Activated naive CD8-positive, alpha-beta T cell treated with anti-CD3 and anti-CD28 coated beads, Interleukin-2, amount 10 ng/mL, durations not matched to agents 7 days and 5 days (primary cell): ENCODE measurements around the gene SLC10A4. TPM values are rescaled to one million over a fixed set of nuclear protein-coding genes. Genes with fewer than 3 reads are reported as not detected.
A peak's percentile ranks its signal among the peaks of the same experiment; 100 is the strongest.

Source experiments
- ATAC-seq: fragments of 150-1000 bp; cut with Tn5 transposase; one replicate; pipeline ENCODE4 v1.10.0; 2021; ENCODE audit warnings: low read depth, moderate library complexity
- POLR2A ChIA-PET: fragments of 350-600 bp; sonication (Branson Sonifier 250); formaldehyde crosslinking; loops from one replicate; lab custom pipeline; 2021; ENCODE audit warnings: antibody characterized with exemption; lab: Charles Lee
- DNase-seq: peaks from one replicate; pipeline ENCODE4 v3.0.0; 2021
- H3K27ac Mint-ChIP-seq: one replicate; pipeline ENCODE4 v1.8.0; 2022; ENCODE audit warnings: mild to moderate bottlenecking, mixed read lengths
- H3K27me3 Mint-ChIP-seq: one replicate; pipeline ENCODE4 v1.8.0; 2022; ENCODE audit warnings: mild to moderate bottlenecking, moderate library complexity, mixed read lengths
- H3K36me3 Mint-ChIP-seq: one replicate; pipeline ENCODE4 v1.8.0; 2021; ENCODE audit warnings: mild to moderate bottlenecking, mixed read lengths
- H3K4me1 Mint-ChIP-seq: one replicate; pipeline ENCODE4 v1.8.0; 2021; ENCODE audit warnings: mixed read lengths
- H3K4me3 Mint-ChIP-seq: one replicate; pipeline ENCODE4 v1.8.0; 2022; ENCODE audit warnings: mild to moderate bottlenecking, moderate library complexity, mixed read lengths
- H3K9me3 Mint-ChIP-seq: one replicate; pipeline ENCODE4 v1.8.0; 2021; ENCODE audit warnings: mixed read lengths
- total RNA-seq, 2 experiments: library from RNA; stranded (reverse); gene quantifications; one replicate each; pipeline ENCODE4 v1.2.3, GENCODE V29; 2021

SLC10A4 gene
- total RNA-seq, 2 experiments from 2014 or later, result 0.17 TPM

DNA sequence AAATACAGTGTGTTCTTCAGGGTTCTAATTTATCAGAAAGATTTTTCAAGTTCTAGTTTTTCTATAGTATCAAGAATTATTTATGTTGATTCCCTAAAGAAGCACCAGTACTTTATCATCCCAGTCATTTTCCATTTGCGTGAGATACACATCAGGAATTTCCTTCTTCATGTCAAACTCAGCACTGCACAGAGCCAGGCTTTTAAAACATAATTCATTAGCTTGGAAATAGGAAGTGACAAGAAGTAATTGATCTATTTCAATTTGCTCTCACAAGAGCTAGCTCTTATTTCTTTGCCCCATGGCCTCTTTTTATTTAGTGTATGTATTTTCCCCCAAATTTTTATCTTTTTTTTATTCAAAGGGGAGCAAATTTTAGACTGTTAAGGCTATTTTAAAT lies 13.0 kb upstream of the SLC10A4 start:
- Mint-ChIP-seq H3K9me3 (no peaks in the 10 kb centered on the region), H3K4me3 (no peak overlapping the region), H3K27ac (no peak overlapping the region), H3K27me3 (peaks cover 14% of the 10 kb centered on the region), H3K4me1 (no peaks in the 10 kb centered on the region), H3K36me3 (no peaks in the 10 kb centered on the region)
- ATAC-seq, result no peak
- DNase-seq, result no peak
- POLR2A ChIA-PET, result no interaction called here

DNA sequence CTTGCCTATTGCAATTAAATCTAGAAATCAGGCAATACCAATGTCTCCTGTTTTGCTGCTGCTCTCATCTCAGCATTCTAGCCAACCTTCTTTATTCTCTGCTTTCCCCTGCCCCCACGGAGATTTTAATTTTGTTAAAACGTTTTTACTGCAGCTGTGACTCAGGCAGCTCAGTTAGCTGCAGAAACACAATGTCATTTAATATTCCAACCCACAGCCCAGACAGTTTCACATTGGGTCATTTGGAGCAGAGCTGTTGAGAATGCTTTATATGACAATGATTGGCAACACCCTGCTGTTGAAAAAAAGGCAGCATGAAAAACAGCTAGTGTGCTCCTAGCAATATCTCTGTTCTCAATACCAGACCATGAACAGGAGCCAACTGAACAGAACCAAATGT lies 12.6 kb upstream of the SLC10A4 start:
- Mint-ChIP-seq H3K4me3 (no peak overlapping the region), H3K36me3 (no peaks in the 10 kb centered on the region), H3K27me3 (peaks cover 16% of the 10 kb centered on the region), H3K27ac (no peak overlapping the region), H3K4me1 (no peaks in the 10 kb centered on the region), H3K9me3 (no peaks in the 10 kb centered on the region)
- no peak for ATAC-seq
- no peak for DNase-seq
- POLR2A ChIA-PET, result no interaction called here

DNA sequence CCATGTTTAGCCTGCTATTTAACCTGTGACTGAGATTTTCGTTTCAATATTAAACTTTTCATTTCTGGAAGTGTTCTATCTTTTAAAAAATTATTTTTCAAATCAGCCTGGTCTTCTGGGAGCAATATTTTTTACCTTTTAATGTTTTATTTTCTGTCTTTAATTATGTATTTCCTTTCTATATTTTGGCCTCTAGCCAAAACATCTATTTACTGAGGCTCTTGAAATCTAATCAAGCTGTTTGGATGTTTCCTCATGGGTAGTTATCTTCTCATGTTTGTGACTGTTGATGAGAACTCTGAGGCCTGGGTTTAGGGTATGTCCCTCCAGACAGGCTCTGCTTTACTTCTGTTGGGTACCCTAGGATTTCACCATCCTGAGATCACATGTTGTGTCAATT lies 10.3 kb upstream of the SLC10A4 start:
- no peaks in the 10 kb centered on the region for H3K9me3 Mint-ChIP-seq
- no peak overlapping the region for H3K27ac Mint-ChIP-seq
- DNase-seq, result no peak
- no peaks in the 10 kb centered on the region for H3K36me3 Mint-ChIP-seq
- peaks cover 23% of the 10 kb centered on the region for H3K27me3 Mint-ChIP-seq
- peaks cover 4% of the 10 kb centered on the region for H3K4me1 Mint-ChIP-seq
- POLR2A ChIA-PET, result no interaction called here
- no peak overlapping the region for H3K4me3 Mint-ChIP-seq
- no peak for ATAC-seq

- no peak for DNase-seq
- POLR2A ChIA-PET, result interaction anchor here (1.0 kb wide), 1 partner anchor 15 kb away, joined by 4 read pairs; the partner anchor contains the start of gene ZAR1
- Mint-ChIP-seq H3K4me3 (no peak overlapping the region), H3K27ac (no peak overlapping the region), H3K4me1 (peaks cover 4% of the 10 kb centered on the region), H3K27me3 (peaks cover 21% of the 10 kb centered on the region), H3K9me3 (no peaks in the 10 kb centered on the region), H3K36me3 (no peaks in the 10 kb centered on the region)
- ATAC-seq, result no peak
These were observed 7.4 kb upstream of the SLC10A4 start for GRCh38 chr4:48475770-48476169.

DNA sequence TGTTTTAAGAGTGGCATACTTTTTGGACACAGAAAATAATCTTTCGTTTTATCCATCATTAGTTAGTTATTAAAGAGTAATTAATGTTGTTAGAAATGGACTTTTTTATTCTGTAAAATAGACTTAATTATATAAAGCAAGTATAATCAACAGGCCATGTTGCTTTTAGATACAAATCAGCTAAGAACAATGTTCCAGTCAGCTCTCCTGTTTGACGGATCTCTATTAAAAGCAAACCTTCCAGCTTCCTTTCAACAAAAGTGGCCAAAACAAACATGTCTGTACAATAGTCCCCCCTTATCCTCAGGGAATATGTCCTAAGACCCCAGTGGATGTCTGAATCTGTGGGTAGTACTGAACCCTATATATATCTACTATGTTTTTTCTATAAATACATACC lies 4.9 kb upstream of the SLC10A4 start:
- Mint-ChIP-seq H3K4me1 (peaks cover 7% of the 10 kb centered on the region), H3K36me3 (no peaks in the 10 kb centered on the region), H3K27me3 (peaks cover 41% of the 10 kb centered on the region), H3K4me3 (no peak overlapping the region), H3K27ac (no peak overlapping the region), H3K9me3 (no peaks in the 10 kb centered on the region)
- ATAC-seq (no peak), DNase-seq (no peak)
- POLR2A ChIA-PET, result no interaction called here

DNA sequence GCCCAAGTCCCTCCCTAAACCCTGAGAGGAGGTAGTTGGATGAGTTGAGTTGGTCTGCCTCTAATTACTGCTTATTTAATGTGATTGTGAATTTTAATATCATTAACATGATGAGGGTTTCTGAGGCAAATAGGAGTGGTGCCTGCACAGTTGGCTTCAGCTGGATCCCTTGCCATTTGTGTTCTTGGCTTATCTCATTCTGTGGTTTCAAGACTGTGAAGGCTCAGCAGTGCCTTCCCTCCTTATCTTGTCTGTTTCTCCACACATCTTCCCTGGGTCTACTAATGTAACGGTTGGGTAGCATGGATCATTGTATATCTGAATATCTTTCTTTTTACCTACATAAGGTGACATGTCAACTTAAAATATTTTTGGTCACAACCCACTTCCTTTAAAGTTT lies 1.6 kb upstream of the SLC10A4 start:
- Mint-ChIP-seq H3K27me3 (peaks cover 55% of the 10 kb centered on the region), H3K9me3 (no peaks in the 10 kb centered on the region), H3K36me3 (no peaks in the 10 kb centered on the region), H3K27ac (no peak overlapping the region), H3K4me3 (no peak overlapping the region), H3K4me1 (peaks cover 17% of the 10 kb centered on the region)
- ATAC-seq (no peak), DNase-seq (no peak)
- POLR2A ChIA-PET, result interaction anchor here (0.5 kb wide), 1 partner anchor 592 kb away, joined by 3 read pairs; no protein-coding TSS in a partner anchor

- Mint-ChIP-seq H3K27ac (no peak overlapping the region), H3K4me3 (peak overlapping the region; percentile 60), H3K9me3 (no peaks in the 10 kb centered on the region), H3K4me1 (peaks cover 14% of the 10 kb centered on the region), H3K36me3 (no peaks in the 10 kb centered on the region), H3K27me3 (peaks cover 72% of the 10 kb centered on the region)
- POLR2A ChIA-PET, result no interaction called here
- ATAC-seq, result peak; percentile 57
- peak; percentile 34 for DNase-seq
These were observed 792 bp downstream of the SLC10A4 start for GRCh38 chr4:48483777-48484493.

DNA sequence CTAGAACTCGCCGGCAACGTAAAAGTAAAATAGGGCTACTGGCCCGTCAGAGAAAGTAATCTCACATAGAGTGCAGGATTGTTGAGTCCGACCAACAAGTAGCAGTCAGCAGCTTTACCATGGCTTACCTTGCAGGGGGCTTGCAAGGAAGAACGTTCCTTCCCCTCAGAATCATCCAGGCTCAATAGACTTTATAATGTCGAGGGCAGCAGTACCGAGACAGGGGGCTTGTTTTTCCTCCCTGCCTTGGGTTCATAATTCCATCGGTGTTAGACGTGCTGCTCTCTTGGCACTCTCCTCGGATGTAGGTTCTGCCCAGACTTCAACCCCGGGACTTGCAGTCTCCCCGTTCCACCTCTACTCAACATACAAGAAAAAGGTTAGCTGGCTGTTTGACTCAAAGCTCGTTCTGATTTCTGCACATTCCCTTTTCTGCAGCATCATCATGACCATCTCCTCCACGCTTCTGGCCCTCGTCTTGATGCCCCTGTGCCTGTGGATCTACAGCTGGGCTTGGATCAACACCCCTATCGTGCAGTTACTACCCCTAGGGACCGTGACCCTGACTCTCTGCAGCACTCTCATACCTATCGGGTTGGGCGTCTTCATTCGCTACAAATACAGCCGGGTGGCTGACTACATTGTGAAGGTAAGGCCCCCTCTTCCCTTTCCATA lies 1.5 kb downstream of the SLC10A4 start:
- H3K9me3 Mint-ChIP-seq, result no peaks in the 10 kb centered on the region
- DNase-seq (no peak), ATAC-seq (no peak)
- H3K4me1 Mint-ChIP-seq, result peaks cover 14% of the 10 kb centered on the region
- peaks cover 78% of the 10 kb centered on the region for H3K27me3 Mint-ChIP-seq
- POLR2A ChIA-PET, result no interaction called here
- H3K27ac Mint-ChIP-seq, result no peak overlapping the region
- H3K4me3 Mint-ChIP-seq, result peak overlapping the region; percentile 60
- H3K36me3 Mint-ChIP-seq, result no peaks in the 10 kb centered on the region

DNA sequence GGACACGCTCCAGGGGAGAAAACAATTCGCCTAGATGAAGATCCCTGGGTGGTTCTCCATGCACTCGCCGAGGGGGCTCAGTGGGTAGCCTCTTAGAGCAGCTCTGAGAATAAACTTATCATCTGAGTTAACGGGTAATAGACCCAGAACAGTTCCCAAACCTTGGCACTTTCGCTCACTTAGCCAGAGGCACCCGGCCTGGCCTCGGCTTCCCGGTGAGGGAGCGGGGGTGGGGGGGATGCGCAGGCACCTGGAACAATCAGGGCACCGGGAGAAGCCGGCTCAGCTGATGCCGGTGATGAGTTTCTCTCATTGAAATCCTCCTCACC lies 6.5 kb downstream of the SLC10A4 start:
- no peaks in the 10 kb centered on the region for H3K36me3 Mint-ChIP-seq
- H3K27ac Mint-ChIP-seq, result no peak overlapping the region

DNA sequence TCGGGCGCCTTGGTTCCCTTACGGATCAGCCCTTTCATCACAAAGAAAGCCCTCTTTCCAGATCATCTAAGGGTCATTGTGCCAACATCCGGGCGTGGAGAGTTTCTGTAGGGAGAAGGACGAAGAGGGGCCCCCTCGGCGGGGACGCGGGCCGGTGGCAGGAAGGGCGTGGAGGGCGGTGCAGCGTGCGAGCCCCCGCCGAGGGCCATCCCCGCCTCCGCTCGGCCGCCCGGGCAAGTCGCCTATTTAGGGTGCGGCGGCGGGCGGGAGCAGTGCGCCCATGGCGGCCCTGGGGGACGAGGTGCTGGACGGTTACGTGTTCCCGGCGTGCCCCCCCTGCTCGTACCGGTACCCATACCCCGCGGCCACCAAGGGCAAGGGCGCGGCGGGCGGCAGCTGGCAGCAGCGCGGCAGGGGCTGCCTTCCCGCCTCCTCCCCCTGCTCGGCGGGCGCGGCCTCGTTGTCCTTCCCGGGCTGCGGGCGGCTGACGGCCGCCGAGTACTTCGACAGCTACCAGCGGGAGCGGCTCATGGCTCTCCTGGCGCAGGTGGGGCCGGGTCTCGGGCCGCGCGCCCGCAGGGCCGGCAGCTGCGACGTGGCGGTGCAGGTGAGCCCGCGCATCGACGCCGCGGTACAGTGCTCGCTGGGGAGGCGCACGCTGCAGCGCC lies 7.0 kb downstream of the SLC10A4 start, which contains the start of gene ZAR1:
ZAR1 (plus strand) TSS at position 241 of the 668 bp plus-strand sequence; CDS start at position 281, 40 bp downstream.
- Mint-ChIP-seq H3K4me3 (peak within 1 kb of the TSS; percentile 62), H3K36me3 (no peaks in the 10 kb centered on the region), H3K4me1 (peaks cover 1% of the 10 kb centered on the region), H3K27ac (no peak within 1 kb of the TSS), H3K9me3 (no peaks in the 10 kb centered on the region), H3K27me3 (peaks cover 52% of the 10 kb centered on the region)
- DNase-seq (peak; percentile 49), ATAC-seq (peak; percentile 34)
- POLR2A ChIA-PET, result interaction anchor here (1.1 kb wide), 1 partner anchor 14 kb away, joined by 4 read pairs; no protein-coding TSS in a partner anchor

More for the DNA sequence above, 6.5 kb downstream of the SLC10A4 start:
- Mint-ChIP-seq H3K4me3 (peak overlapping the region; percentile 62), H3K27me3 (peaks cover 57% of the 10 kb centered on the region), H3K4me1 (peaks cover 5% of the 10 kb centered on the region), H3K9me3 (no peaks in the 10 kb centered on the region)
- ATAC-seq (no peak), DNase-seq (no peak)
- POLR2A ChIA-PET, result no interaction called here

DNA sequence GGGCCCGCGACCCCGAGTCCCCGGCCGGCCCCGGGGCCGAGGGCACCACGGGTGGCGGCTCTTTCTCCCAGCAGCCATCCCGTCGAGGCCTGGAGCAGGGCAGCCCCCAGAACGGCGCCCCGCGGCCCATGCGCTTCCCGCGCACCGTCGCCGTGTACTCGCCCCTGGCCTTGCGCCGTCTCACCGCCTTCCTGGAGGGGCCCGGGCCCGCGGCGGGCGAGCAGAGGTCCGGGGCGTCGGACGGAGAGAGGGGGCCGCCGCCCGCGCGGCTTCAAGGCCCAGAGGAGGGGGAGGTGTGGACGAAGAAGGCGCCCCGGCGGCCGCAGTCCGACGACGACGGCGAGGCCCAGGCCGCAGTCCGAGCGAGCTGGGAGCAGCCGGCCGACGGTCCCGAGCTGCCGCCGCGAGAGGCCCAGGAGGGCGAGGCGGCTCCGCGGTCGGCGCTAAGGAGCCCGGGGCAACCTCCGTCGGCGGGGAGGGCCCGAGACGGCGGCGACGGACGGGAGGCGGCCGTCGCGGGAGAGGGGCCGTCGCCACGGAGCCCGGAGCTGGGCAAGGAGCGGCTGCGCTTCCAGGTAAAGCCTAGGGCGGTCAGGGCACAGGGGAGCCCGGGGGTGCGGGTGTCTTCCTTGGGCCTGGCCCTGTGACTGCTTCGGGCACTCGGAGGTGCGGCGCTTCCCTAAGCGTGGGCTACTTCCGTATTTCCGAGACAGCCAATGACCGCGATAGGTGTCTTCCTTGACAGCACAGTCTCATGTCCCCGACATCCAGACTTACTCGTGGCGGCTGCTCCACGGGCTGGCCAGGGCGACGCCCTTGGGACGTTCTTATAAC lies 7.8 kb downstream of the SLC10A4 start:
- no peak for DNase-seq
- peak; percentile 10 for ATAC-seq
- no peaks in the 10 kb centered on the region for H3K9me3 Mint-ChIP-seq
- no peak overlapping the region for H3K4me3 Mint-ChIP-seq
- POLR2A ChIA-PET, result interaction anchor here (1.1 kb wide), 1 partner anchor 15 kb away, joined by 4 read pairs; no protein-coding TSS in a partner anchor
- H3K27ac Mint-ChIP-seq, result no peak overlapping the region
- peaks cover 3% of the 10 kb centered on the region for H3K36me3 Mint-ChIP-seq
- H3K4me1 Mint-ChIP-seq, result peaks cover 1% of the 10 kb centered on the region
- peaks cover 46% of the 10 kb centered on the region for H3K27me3 Mint-ChIP-seq

- H3K4me3 Mint-ChIP-seq, result no peak overlapping the region
These were observed 8.5 kb downstream of the SLC10A4 start for GRCh38 chr4:48491514-48492176.

More at GRCh38 chr4:48491514-48492176, 8.5 kb downstream of the SLC10A4 start:
- Mint-ChIP-seq H3K9me3 (no peaks in the 10 kb centered on the region), H3K27me3 (peaks cover 43% of the 10 kb centered on the region), H3K27ac (no peak overlapping the region), H3K36me3 (peaks cover 9% of the 10 kb centered on the region), H3K4me1 (peaks cover 1% of the 10 kb centered on the region)
- POLR2A ChIA-PET, result no interaction called here
- DNase-seq (no peak), ATAC-seq (no peak)
